Anterior cingulate cortex (tissue), 58 donors: Measurements from ENCODE around the gene NOTUM.

Experiments
- DNase-seq, 58 donors: peaks; one replicate each; lab custom pipeline; 2025; lab: John Stamatoyannopoulos, UW

Gene NOTUM

GRCh38 chr17:81915331-81915730 lies 45.7 kb downstream of the NOTUM start:
- DNase-seq, result no peak

- no peak for DNase-seq
Observed at GRCh38 chr17:81914103-81914850, 46.7 kb downstream of the NOTUM start.

GRCh38 chr17:81913394-81914102 lies 47.4 kb downstream of the NOTUM start:
- DNase-seq, result no peak

GRCh38 chr17:81912441-81913309 lies 48.3 kb downstream of the NOTUM start:
- no peak for DNase-seq

GRCh38 chr17:81911969-81912368 lies 49.0 kb downstream of the NOTUM start:
- DNase-seq, result no peak

- peak; percentile 29 to 93 (median 86) for DNase-seq
Observed at GRCh38 chr17:81911277-81911961, 49.6 kb downstream of the NOTUM start, which contains the start of gene PCYT2. Gene PCYT2, minus strand, starts transcription at chr17:81911399. Its CDS starts 44 bp downstream, at chr17:81911355.

GRCh38 chr17:81910840-81911276 lies 50.1 kb downstream of the NOTUM start:
- peak in 6 of 58 donors; percentile 24 to 71 (median 52) for DNase-seq

- no peak for DNase-seq
Observed at GRCh38 chr17:81909966-81910839, 50.8 kb downstream of the NOTUM start.

- no peak for DNase-seq
Observed at GRCh38 chr17:81909231-81909630, 51.8 kb downstream of the NOTUM start.

- DNase-seq, result no peak
Observed at GRCh38 chr17:81908793-81909192, 52.2 kb downstream of the NOTUM start.

GRCh38 chr17:81907219-81908145 lies 53.5 kb downstream of the NOTUM start:
- DNase-seq, result no peak

- no peak for DNase-seq
Observed at GRCh38 chr17:81906476-81907218, 54.3 kb downstream of the NOTUM start.

- DNase-seq, result no peak
Observed at GRCh38 chr17:81905993-81906392, 55.0 kb downstream of the NOTUM start.

GRCh38 chr17:81905424-81905875 lies 55.5 kb downstream of the NOTUM start:
- no peak for DNase-seq

- no peak for DNase-seq
Observed at GRCh38 chr17:81904600-81905423, 56.2 kb downstream of the NOTUM start.

GRCh38 chr17:81903896-81904599 lies 56.9 kb downstream of the NOTUM start:
- DNase-seq, result no peak
